Measurements from ENCODE around the gene ACAA2. TPM values are rescaled to one million over a fixed set of nuclear protein-coding genes. Genes with fewer than 3 reads are reported as not detected.

Gene ACAA2, protein sequence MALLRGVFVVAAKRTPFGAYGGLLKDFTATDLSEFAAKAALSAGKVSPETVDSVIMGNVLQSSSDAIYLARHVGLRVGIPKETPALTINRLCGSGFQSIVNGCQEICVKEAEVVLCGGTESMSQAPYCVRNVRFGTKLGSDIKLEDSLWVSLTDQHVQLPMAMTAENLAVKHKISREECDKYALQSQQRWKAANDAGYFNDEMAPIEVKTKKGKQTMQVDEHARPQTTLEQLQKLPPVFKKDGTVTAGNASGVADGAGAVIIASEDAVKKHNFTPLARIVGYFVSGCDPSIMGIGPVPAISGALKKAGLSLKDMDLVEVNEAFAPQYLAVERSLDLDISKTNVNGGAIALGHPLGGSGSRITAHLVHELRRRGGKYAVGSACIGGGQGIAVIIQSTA
- 441 TPM for total RNA-seq
- long read RNA-seq, transcript ACAA2-201 (10 exons, 3,350 nt), result major isoform, 152 of 163 reads
- long read RNA-seq, partial matches to known transcripts, result 5 of 163 reads
- long read RNA-seq, other reads (novel, unspliced or antisense), result 6 of 163 reads

DNA sequence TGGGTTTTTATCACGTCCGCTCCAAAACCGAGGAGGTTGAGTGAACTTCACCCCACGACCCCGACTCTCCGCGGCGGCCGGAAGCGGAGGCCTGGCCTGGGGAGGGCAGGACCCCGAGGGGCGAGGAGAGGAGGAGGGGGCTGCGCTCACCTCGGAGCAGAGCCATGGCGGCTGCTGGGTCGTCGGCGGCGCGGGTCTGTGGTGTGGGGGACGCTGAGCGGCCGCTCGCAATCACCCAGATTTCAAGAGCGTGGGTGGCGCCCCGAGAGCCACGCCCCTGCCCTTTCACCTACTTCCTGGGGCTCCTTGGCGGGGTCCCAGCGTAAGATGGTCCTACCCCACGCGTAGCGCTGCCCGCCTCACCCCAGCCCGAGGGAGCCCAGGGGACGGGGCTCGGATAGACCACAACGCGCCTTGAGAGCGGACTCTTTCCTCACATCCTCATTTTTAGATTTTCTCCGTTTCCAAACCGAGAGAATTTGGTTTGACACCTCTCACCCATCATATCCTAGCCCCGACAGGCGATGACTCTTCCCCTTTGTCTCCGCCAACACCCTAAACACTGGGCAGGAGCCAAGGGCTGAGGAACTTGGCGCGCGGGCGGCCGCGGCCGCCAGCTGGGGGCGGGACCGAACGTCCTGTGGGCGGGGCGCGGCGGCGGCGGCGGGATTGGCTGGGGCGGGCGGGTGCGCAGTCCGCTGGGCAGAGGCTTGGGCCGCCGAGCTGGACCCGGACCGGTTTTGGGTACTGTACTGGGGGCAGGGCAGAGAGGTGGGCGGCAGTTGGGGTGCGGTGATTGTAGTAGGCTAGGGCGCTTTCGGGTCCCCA lies at the start of gene ACAA2:
ACAA2 (minus strand) TSS at position 215 of the 828 bp plus-strand sequence; CDS start at position 166, 49 bp downstream.
- peak; percentile 94 for DNase-seq (ENCODE audit: missing footprints)
- ATAC-seq, result peak; percentile 95
- intact Hi-C loops (cut with DNase I), result loop anchor here (10.0 kb wide), 1 partner anchor 319 kb away; the partner anchor contains the start of gene RPL17

GRCh38 chr18:49862656-49863385 lies 49.5 kb upstream of the ACAA2 start:
- ATAC-seq, result no peak
- intact Hi-C loops (cut with DNase I), result no loop called here
- no peak for DNase-seq (ENCODE audit: missing footprints)

DNA sequence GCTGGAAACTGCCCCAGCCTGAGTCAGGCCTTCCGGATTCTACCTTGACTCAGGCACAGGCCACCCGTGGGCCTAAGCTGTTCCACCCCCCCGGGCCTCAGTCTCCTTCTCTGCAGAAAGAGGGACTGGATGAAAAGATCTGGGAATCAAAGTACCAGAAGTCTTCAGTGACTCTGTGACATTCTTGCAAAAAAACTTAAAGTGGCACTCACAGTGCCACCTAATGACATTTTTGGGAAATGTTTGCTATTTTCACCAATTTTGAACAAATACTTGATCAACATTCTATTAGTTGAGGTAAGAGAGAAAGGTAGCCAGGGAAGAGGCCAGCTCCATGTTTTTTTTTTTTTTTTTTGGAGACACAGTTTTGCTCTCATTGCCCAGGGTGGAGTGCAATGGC lies 48.3 kb upstream of the ACAA2 start:
- DNase-seq (ENCODE audit: missing footprints), result no peak
- intact Hi-C loops (cut with DNase I), result no loop called here
- ATAC-seq, result no peak

DNA sequence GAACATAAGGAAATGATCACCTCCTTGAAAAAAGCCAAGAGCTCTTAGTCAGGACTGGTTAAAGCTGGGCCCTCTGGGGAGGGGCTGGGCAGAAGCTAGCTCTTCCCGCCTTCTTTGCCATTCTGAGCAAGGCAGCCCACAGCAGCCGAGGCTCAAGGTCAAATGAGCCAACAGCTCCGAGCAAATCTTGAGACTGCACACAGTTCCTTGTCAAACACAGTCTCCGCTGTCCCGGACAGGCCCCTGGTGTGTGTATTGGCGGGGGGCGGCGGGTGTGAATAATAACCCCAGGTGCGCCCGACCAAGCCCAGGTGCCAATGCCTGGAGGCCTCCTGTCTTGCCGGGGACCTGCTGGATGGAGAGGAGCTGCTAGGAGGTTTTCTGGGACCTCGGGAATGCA lies 46.4 kb upstream of the ACAA2 start:
- DNase-seq (ENCODE audit: missing footprints) (no peak), ATAC-seq (no peak)
- intact Hi-C loops (cut with DNase I), result loop anchor here (2.0 kb wide), 2 partner anchors 299 to 349 kb away; no protein-coding TSS in a partner anchor

- intact Hi-C loops (cut with DNase I), result loop anchor here (2.0 kb wide), 2 partner anchors 298 to 348 kb away; no protein-coding TSS in a partner anchor
- DNase-seq (ENCODE audit: missing footprints) (no peak), ATAC-seq (no peak)
Measured at GRCh38 chr18:49859021-49859359, 45.7 kb upstream of the ACAA2 start.

DNA sequence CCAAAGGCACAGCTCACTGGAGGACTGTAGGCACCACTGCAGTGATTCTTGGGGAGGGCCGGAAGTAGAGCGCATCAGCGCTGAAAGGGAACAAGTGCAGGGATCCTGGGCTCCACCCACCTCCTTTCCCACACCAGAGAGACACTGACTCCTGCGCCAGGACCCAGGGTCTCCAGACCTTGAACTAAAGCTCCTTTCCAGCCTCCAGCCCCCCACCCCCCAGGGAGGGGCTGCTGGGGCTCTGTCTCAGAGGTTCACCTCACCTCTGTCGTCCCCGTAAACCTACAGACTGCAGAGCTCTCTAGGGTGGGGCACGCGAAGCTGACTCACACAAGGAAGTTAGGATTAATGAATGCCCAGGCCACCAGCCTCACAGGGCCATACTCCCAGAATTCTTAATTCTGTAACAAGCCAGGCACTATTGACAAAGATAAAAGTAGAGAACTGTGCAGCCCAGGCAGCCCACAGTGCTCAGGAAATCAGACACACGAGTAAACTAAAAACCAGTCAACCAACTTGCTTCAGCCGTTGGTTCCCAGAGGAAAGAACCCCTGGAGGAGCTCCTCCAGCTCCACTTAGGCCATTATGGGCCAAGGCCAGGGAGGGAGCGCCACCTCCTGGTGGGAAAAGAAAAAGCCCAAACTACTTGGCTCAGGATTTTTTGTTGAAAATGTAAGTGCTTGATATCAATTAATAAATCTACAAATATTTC lies 45.1 kb upstream of the ACAA2 start:
- DNase-seq (ENCODE audit: missing footprints), result no peak

GRCh38 chr18:49857708-49858107 lies 44.4 kb upstream of the ACAA2 start:
- no peak for DNase-seq (ENCODE audit: missing footprints)
- intact Hi-C loops (cut with DNase I), result loop anchor here (2.0 kb wide), 2 partner anchors 297 to 347 kb away; no protein-coding TSS in a partner anchor
- no peak for ATAC-seq

More for the DNA sequence above, 45.1 kb upstream of the ACAA2 start:
- intact Hi-C loops (cut with DNase I), result loop anchor here (2.0 kb wide), 2 partner anchors 298 to 348 kb away; no protein-coding TSS in a partner anchor
- peak; percentile 62 for ATAC-seq

- intact Hi-C loops (cut with DNase I), result no loop called here
- ATAC-seq, result no peak
- no peak for DNase-seq (ENCODE audit: missing footprints)
Measured at GRCh38 chr18:49856496-49856895, 43.2 kb upstream of the ACAA2 start.

- DNase-seq (ENCODE audit: missing footprints) (no peak), ATAC-seq (no peak)
- intact Hi-C loops (cut with DNase I), result no loop called here
Measured at GRCh38 chr18:49855711-49856415, 42.5 kb upstream of the ACAA2 start.

GRCh38 chr18:49854681-49855080 lies 41.3 kb upstream of the ACAA2 start:
- intact Hi-C loops (cut with DNase I), result no loop called here
- ATAC-seq, result no peak
- DNase-seq (ENCODE audit: missing footprints), result no peak

DNA sequence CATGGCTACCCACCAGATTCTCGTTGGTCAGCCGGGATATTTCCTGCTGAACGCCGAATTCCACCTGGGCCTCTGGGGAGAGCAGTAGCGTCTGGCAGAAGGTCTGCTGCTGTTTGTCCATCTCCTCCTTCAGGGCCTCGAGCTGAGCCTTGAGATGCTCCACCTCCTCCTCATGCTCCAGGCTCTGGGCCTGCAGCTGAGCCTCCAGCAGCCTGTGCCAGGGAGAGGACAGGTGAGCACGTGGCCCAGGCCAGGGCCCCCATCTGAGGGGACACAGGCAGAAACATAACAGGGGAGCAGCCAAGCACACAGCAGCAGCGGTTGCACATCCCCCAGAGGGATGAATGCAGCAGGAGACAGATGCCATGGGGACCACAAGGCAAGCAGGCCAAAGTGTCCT lies 40.1 kb upstream of the ACAA2 start:
- intact Hi-C loops (cut with DNase I), result no loop called here
- no peak for DNase-seq (ENCODE audit: missing footprints)
- no peak for ATAC-seq

DNA sequence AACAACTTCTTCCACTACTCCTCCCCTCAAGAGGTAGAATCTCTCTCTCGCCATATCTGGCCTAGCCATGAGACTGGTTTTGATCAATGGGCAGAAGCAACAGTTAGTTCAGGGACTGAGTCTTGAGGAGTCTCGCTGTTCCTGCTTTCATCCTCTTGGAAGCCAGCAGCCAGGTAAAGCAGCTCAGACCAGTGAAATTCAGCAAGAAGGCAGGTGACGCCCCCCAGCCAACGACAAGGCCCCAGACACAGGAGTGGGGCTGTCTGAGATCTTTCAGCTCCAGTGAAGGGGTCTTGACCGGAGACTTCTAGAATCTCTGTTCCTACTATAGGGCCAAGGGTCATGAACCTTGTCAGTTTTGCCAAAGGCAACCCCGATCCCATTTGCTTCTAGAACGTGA lies 39.7 kb upstream of the ACAA2 start:
- ATAC-seq (no peak), DNase-seq (ENCODE audit: missing footprints) (no peak)
- intact Hi-C loops (cut with DNase I), result no loop called here

DNA sequence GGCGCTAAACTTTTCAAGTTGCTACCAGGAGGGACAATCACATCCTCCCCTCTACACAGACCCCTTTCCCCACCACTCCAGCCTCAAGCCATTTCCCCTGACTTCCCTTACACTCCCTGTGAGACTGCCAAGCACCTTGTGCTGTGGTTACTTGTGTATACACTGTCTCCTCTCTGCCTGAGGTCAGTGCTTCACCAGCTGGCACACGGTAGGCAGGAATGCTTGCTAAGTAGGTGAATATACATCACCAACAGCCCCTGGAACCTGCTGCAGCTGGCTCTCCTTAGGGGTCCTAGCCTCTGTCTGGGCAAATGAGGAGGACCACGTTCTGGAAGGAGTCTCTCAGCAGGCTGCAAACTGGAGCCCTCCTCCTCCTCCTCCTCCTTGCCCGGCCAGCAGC lies 38.3 kb upstream of the ACAA2 start:
- intact Hi-C loops (cut with DNase I), result no loop called here
- DNase-seq (ENCODE audit: missing footprints), result no peak
- no peak for ATAC-seq

DNA sequence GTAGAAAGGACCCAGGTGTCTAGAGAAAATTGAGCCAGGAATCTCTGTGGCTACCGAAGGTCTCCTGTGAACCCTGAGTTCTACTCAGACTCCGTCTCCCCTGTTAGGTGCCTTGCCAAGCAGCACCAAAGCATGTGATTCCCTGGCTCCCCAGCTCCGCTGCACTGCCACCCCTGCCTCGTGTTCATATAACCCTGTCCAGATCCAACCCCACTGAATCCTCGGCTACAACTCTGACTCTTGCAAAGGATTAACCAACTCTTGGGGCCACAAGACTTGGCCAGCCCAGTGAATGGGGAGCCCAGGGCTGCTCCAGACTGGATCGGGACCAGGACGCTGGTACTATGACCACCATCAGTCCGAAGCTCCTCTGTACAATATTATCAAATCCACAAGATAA lies 37.3 kb upstream of the ACAA2 start:
- ATAC-seq, result no peak
- intact Hi-C loops (cut with DNase I), result no loop called here
- DNase-seq (ENCODE audit: missing footprints), result no peak

GRCh38 chr18:49849331-49850217 lies 36.2 kb upstream of the ACAA2 start:
- intact Hi-C loops (cut with DNase I), result loop anchor here (10.0 kb wide), 1 partner anchor 85 kb away; no protein-coding TSS in a partner anchor
- no peak for ATAC-seq
- no peak for DNase-seq (ENCODE audit: missing footprints)

GRCh38 chr18:49848115-49848514 lies 34.8 kb upstream of the ACAA2 start:
- intact Hi-C loops (cut with DNase I), result loop anchor here (10.0 kb wide), 1 partner anchor 83 kb away; no protein-coding TSS in a partner anchor
- no peak for ATAC-seq

More at GRCh38 chr18:49848115-49848514, 34.8 kb upstream of the ACAA2 start:
- no peak for DNase-seq (ENCODE audit: missing footprints)

Measured in Right ventricle myocardium inferior (tissue), 1 donor.